ENCODE results near the gene HMX3.
A peak's percentile ranks its signal among the peaks of the same experiment; 100 is the strongest.

HMX3 gene

DNA sequence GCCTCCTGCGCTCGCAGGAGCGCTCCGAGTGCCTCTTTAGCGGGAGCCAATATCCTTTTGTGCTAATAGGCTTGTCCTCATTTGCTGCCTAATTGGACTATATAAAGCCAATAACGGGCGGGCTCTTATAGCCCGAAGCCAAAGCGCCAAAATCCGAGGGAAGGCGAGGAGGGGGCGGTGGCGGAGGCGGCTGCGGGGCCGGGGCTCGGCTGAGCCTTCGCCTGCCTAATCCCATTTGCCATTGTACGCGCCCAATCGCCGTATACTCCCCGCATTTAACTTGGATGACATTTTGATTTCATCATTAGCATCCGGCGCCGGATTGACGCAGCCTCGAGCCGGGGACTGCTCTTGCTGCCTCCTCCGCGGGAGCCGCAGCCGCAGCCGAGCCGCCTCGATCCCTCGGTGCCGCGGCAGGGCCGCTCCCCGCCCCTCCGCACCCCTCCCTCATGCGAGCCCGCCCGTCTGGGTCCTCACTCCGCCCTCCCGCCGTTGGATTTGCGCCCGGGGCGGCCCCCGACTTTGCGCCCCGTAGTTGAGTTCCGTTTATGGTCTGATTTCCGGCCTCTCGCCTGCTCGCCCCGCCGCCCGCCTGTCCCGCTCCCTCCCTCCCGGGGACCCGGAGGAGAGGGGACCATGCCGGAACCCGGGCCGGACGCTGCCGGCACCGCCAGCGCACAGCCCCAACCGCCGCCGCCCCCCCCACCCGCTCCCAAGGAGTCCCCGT lies at the start of gene HMX3:
HMX3 (plus strand) TSS at position 556 of the 727 bp plus-strand sequence; CDS start at position 637, 81 bp downstream.
- DNase-seq (ENCODE audit: low read depth) = no peak

DNA sequence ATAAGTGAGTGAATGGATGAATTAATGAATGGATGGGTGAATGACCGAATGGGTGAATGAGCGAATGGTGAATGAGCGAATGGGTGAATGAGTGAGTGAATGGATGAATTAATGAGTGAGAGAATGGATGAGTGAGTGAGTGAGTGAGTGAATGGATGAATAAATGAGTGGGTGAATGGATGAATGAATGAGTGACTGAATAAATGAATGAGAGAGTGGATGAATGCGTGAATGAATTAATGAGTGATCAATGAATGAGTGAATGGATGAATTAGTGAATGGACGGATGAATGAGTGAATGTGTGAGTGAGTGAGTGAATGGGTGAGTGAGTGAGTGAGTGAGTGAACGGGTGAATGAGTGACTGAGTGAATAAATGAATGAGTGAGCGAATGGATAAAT lies 49.5 kb upstream of the HMX3 start:
- no peak for DNase-seq (ENCODE audit: low read depth)

DNA sequence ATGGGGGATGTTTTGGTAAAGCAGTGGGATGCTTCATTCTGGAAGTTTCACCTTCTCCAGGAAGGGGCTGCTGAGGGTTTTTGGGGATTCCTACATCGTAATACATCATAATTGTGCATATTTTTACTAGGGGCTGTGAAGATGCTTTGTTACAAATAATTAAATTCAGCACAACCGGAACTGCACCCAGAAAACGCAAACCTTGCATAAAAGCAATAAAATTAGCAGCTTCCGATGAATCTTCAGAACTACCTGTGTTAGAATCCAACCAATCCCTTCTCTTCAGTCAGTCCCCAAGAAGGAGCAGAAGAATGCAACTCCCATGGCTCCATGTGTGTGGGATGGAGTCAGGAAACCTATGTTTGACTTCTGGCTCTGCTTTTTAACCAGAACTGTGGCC lies 48.4 kb upstream of the HMX3 start:
- no peak for DNase-seq (ENCODE audit: low read depth)

DNA sequence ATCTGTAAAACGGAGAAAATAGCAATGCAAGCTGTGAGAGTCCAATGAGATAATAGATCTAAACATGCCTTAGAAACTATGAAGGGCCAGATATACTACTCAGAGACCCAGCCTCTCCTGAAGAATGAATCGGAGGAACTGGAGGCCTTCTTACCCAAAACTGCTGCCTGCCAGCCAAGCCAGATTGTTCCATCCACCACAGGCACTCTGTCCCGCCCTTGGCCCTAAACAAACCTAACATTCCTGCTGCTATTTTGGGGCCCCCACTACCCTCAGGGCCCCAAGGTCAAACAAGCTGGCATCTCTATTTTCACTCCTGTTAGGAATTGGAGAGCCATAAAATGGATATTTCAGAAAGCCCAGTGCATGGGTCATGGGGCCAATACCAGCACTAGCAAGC lies 48.0 kb upstream of the HMX3 start:
- no peak for DNase-seq (ENCODE audit: low read depth)

DNA sequence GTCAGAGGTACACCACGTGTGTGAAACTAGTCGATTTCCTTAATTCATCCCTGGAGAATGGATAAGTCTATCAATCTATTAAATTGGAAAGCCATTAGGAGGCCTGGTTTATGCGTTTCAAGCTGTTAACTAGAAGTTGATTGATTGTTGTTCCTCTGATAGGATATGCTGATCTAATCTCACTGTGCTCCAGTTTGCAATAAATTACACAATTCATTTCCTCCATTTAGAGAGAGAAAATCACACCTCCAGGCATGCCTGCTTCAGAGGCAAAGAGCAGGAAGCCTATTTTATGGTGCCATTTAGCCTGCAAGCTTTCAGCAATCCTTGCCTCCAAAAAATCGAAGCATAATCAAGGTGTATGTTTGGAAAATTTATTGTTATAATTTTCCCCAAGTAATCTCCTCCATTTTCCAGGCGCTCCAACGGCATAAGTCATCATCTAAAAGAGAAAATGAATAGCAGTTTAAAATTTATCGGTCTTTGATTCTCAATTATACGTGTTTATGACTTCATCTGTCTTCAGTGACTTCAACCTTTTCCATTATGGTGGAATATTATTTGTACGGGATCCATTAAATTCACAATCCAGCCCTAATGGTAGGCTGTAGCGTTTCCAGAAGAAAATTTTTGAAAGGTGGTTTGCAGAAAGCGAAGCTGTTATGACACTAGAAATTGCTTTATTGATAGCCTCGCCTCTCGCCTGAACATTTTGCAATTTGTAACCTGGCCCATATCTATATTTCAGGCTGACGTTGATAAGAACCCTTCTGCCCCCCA lies 42.9 kb upstream of the HMX3 start:
- no peak for DNase-seq (ENCODE audit: low read depth)

DNA sequence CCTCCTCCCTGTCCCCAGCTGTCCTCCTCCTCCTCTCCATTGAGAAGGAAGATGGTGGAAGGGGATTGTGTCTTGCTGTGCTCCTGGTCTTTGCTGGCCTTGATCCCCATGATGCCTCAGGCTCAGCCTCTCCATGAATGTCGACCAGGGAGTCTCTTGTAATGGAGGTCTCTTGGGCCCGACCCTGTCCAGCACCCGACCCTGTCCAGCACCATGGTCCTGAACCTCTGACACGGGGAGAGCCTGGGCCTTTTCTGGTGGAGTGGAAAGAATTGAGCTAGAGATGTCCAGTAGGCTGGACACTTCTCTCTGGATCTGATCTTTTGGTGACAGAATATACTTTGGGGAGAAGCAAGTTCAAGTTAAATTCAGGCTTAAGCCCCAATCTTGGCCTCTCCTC lies 42.3 kb upstream of the HMX3 start:
- DNase-seq (ENCODE audit: low read depth) = no peak

DNA sequence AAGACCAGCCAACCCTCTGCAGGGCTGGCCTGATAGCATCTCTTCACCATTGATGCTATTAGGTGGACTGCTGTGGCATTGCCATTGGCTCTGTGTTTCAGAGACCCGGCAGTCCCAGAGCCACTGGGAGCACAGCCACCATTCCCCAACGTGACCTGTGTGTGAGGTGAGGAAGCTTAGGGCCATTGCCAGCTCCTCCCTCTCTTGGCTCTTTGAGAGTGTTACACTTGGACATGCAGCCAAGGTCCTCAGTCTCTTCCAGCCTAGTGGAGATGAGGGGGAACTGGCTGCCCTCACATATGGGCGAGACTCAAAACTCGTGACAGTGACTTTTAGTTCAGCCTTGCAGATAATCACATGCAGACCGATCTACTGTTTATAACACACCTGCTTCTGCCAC lies 39.3 kb upstream of the HMX3 start:
- DNase-seq (ENCODE audit: low read depth) = no peak

DNA sequence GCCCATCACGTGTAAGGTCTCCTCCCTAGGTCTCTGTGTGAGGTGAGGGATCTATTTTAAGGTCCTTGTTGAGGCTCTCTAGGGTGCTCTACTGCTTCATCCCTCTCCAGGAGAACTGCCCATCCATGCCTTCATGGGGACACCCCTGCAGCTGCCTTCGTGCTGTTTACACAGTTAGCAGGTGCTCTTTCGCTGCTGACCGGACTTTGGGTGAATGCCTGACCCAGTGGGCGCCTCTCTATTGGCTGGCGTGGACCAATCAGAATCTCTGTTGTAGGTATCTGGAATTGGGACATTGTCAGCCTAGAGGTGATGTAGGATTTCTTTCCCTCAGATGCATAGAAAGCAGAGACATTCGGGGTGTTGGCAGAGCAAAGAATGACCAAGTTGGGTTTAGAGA lies 38.7 kb upstream of the HMX3 start:
- DNase-seq (ENCODE audit: low read depth) = no peak

DNA sequence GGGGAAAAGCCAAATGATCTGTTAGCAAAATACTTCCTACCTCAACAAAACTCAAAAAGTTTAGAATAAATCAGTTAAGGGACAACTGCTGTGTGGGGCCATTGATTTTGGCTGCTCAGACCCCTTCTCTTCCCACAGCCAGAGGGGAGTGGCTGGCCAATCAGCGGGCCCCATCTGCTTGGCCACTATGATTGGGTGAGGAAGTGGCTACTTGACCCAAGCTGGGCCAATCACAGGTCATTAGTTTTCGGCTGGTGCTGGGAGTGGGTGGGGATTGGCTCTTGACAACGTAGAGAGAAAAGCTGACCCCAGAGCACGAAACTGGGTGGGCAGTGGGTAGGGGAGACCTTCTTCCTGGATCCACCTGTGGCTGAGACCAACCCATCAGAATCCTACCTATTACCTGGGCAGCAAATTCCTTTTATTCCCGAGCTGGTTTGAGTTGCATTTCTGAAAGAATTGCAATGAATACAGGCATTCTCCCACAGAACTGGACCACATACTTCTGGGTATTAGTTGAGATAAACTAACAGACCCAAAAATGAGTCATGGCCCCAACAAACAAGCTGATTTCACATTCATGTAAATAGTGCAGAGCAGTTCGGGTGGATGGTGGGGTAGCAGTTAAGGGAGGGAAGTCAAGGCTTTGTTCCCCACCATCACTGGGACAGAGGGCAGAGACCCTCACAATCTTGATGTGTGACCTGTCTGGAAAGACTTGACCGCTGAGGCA lies 35.6 kb upstream of the HMX3 start:
- no peak for DNase-seq (ENCODE audit: low read depth)

DNA sequence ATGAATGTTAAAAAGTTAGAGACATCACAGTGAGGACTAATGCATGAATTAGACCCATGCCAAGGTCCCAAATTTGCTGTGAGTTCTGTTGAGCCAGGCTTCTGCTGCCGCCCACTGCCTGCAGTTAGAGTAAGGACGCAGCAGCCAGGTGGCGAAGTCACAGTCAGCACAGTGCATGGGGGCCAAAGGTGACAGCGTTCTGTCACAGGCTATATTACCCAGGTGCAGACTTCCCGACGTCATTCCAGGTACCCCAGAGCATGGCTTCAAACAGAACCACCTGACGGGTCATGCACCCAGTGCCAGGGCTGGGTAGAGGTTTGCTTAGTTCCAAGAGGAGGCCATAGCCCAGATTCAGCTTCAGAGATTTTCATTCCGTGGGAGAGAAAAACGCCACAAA lies 33.9 kb upstream of the HMX3 start:
- DNase-seq (ENCODE audit: low read depth) = no peak

DNA sequence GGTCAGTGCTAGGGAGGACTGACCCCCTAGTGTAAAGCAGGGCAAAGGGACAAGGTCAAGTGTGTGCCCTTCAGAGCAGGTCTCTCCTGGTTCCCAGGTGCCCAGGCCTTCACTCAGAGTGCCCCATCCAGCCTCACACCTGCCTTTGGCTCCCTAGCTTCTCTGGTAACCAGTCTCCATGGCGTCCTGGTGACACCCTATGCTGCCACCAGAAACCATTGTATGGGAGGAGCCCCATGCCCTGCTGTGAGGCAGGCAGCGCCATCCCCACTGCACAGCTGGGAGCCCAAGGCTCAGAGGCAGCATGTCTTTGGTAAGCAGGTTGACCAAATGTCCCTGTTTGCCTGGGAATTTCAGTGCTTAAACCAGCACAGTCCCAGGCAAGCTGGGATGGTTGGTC lies 33.1 kb upstream of the HMX3 start:
- no peak for DNase-seq (ENCODE audit: low read depth)

DNA sequence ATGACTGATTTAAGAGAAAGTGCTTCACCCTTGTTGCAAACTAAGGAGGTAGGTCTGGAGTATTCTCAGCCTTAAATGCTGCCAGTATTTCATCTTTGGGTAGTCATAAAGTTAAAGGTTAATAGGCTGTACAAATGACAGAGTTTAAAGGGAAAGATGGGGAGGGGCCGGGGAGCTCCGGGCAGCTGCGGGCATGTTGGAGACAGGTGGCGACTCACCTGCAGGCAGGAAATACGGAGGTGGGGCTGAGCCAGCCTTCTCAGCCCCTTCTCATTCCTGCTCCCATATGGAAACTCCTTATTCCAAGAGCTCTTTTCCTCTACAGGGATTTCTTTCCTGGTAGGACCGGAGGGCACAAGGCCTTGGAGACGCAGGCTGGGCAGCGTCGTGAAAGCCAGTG lies 31.8 kb upstream of the HMX3 start:
- DNase-seq (ENCODE audit: low read depth) = no peak

DNA sequence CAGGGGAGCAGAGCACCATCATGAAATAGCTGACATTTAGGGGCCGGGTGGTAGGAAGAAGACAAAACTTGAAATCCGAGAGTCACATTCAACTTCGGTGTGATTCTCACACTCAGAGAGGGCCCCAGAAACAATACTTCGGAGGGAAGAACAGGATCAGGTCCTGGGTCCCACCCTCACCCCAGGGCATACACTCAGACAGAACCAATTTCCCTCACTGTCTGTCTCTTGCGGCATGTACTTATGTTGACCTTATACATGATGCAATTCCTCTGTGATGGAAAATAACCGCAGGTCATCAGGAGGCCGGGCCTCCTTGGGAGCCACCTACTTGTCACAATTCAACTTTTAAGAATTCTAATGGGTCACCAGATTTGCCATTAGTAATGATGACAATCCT lies 26.3 kb upstream of the HMX3 start:
- no peak for DNase-seq (ENCODE audit: low read depth)

DNA sequence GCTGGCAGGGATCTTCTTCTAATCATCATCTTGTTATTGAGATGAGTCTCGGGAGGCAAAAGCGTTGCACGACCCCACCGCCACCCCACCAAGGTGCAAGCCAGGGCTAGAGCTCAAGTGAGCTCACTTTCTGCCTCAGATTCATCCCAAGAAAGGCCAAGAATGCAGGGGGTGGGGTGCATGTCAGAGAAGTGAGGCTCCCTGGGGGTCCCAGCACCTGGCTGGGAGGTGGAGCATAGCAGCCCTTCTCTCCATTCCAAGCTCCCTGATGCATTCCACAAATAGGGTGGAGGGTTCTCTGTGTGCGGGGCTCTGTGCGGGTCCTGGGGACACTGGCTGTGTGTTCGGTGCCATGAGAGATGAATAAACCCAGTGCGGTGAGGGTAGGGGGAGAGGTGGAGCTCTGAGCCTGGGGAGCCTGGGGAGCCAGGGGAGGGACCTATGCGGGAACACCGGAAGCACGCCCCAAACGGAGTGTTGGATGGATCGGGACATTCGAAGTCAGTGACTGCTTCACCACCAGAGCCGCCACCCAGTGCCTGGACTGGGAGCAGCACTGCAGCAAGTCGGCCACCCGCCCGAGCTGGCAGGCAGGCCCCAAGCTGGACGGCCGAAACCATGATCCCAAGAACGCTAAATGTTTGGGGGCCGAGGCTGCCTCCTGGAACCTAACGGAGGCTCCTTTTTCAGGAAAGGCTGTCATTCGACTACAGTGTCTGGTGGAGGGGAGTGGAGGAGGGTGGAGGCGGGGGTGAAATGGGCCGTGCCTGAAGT lies 17.9 kb upstream of the HMX3 start:
- DNase-seq (ENCODE audit: low read depth) = no peak

DNA sequence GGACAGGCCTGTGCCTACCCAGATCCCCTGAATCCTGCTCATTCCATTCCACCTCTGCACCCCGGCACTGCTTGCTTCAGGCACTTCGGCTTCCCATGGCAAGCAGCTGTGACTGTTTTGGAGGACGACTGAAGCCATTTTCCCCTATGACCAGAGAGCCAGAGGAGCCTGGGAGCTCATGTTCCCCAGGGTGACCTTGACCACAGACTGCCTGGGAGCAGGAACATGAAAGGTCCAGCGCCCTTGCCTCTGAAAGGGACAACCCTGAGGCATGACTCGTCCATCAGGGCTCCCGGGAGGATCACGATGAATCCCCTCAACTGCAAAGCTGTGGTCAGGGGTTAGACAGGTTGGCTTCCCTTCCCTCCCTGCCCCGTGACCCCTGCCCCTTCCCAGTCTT lies 16.7 kb upstream of the HMX3 start:
- no peak for DNase-seq (ENCODE audit: low read depth)

DNA sequence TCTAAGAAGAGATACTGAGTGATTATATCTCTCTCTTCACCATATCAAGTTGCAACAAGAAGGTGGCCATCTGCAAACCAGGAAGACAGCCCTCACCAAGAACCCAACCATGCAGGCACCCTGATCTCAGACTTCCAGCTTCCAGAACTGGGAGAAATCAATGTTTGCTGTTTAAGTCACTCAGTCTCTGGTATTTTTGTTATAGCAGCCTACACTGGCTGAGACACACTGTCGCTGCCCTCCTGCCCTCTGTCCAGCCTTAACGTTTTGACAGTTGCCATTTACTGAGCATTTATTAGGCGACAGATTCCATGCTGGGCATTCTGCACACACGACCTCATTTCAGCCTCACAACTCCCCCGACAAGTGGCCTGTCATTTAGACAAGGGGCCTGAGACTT lies 9.5 kb upstream of the HMX3 start:
- no peak for DNase-seq (ENCODE audit: low read depth)

DNA sequence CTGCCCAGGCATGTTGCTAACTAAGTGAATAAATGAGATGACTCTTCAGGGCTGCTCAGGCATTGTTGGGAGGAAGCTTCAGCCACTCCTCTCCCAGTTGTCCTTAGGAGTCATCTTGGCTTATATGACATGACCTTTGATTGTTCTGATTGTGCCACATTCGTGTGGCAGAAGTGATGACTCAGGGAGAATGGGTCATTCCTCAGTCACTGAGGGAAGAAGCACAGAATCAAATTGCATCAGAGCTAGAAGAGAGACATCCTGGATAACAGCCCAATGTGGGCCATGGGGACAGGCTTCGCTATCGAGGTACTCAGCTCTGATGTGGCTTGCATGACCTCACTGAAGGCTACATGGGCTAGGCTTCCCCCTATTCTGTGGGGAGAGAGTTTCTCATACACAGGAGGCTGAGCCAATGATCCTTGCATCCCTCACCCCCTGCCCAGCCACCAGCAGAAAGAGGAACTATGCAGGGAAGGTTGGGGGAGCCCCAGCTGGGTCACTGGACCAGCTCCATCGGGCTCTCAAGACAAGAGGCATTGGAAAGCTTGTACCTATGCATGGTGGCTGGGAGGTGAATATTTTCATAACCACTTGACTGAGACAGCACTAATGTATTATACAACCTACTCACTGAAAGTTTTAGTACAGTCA lies 6.0 kb upstream of the HMX3 start:
- DNase-seq (ENCODE audit: low read depth) = no peak

DNA sequence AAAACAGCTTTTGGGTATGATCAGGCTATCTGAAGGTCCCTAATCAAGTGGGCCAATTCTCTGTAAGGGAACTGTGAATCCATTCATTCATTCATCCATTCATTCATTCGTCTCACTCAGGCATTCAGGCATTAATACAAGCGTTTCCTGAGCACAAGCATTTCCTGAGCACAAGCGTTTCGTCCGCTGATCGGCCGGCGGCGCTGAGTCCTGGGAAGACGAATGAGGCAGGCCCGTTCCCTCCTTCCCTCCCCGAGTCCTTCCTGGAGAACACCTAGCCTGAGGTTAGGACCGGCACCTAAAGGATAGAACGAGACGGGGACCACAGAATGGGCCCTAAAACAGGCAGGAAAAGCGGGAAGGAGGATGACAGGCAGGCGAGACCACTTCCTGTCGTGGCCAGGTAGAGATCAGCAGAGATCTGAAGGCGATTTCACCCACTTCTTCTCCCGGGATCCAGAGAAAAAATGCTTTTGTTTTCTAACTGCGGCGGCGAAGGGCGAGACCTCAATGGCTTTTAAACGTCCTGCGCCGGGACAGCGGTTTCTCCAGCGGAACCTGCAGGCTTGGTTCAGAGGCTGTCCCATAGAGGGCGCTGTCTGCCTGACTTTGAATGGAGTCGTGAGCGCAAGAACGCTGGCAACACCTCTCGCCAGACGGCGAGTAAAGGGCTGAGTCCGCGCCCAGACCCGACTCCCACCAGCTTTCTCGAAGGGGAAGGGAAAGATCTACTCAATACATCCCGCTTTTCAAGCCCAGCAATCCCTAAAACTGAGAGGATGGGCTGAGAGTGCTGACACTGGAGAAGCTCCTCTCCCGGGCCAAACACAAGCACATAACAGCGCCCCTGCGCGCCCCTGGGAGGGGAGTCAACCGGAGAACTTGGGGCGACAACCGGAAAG lies 2.9 kb upstream of the HMX3 start:
- peak; percentile 57 for DNase-seq (ENCODE audit: low read depth)

DNA sequence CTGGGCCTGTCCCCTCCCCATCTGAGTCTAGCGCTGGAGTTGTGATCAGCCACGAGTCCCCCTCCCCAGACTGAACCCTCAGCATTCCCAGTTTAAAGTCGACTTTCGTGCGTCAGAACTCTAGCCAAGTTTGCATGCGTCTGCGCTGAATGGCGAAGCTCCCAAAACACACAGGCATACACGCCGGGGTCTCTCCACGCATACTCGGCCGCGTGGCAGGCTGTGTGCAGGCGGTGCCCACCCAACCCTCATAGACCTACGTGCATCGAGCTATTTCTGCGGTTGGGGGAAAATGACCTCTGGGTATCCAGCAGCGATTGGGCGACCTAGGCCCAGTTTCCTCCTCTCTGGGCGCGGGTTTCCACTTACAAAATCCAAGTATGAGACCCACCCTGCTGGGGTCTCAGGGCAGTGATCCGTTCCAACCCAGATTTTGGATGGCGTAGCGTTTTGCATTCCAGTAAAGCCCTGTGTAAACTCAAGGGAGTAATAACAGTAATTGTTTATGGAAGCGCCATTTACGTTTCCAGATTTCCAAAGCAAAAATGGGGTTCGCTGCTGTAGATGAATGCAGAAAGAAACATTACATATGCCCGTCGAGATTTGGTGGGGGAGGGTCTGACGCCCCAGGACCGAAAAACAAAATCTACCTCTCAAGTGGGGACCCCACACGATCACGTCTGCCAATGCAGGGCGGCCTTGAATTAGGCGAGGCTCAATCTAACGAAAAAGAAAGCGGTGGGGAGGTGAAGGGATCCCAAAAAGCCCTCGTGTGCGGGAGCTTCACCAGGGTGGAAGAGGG lies 2.0 kb upstream of the HMX3 start:
- no peak for DNase-seq (ENCODE audit: low read depth)
